HEK293T (cell line): ENCODE measurements around the gene SH3RF3.

Source experiments
- ARNT ChIP-seq: fragments of 450-650 bp; IDR thresholded peaks from 2 replicates; pipeline ENCODE4 v1.6.1; 2017; ENCODE audit warnings: mild to moderate bottlenecking
- BHLHE40 ChIP-seq: fragments of 450-650 bp; IDR thresholded peaks from 2 replicates; pipeline ENCODE4 v1.6.1; 2016; ENCODE audit warnings: mild to moderate bottlenecking, moderate library complexity, borderline replicate concordance
- FOXA1 ChIP-seq: fragments of 450-650 bp; IDR thresholded peaks from 2 replicates; pipeline ENCODE4 v1.6.1; 2016; ENCODE audit warnings: mild to moderate bottlenecking
- FOXK2 ChIP-seq: fragments of 450-650 bp; IDR thresholded peaks from 2 replicates; pipeline ENCODE4 v1.6.1; 2016; ENCODE audit warnings: mild to moderate bottlenecking
- FOXM1 ChIP-seq: fragments of 450-650 bp; IDR thresholded peaks from 2 replicates; pipeline ENCODE4 v1.6.1; 2017; ENCODE audit warnings: mild to moderate bottlenecking, borderline replicate concordance
- HDGF ChIP-seq: fragments of 450-650 bp; IDR thresholded peaks from 2 replicates; pipeline ENCODE4 v1.6.1; 2017; ENCODE audit warnings: antibody characterized with exemption, borderline replicate concordance
- L3MBTL2 ChIP-seq: fragments of 450-650 bp; conservative IDR thresholded peaks from 2 replicates; pipeline ENCODE4 v1.6.1; 2016; ENCODE audit warnings: mild to moderate bottlenecking
- NFRKB ChIP-seq: fragments of 450-650 bp; IDR thresholded peaks from 2 replicates; pipeline ENCODE4 v1.6.1; 2016; ENCODE audit warnings: mild to moderate bottlenecking, moderate library complexity
- SP1 ChIP-seq: fragments of 450-650 bp; IDR thresholded peaks from 2 replicates; pipeline ENCODE4 v1.6.1; 2017
- SUZ12 ChIP-seq: fragments of 450-650 bp; IDR thresholded peaks from 2 replicates; pipeline ENCODE4 v1.6.1; 2016; ENCODE audit warnings: mild to moderate bottlenecking
- TARDBP ChIP-seq: fragments of 450-650 bp; IDR thresholded peaks from 2 replicates; pipeline ENCODE4 v1.6.1; 2016
- ZNF384 ChIP-seq: fragments of 450-650 bp; IDR thresholded peaks from 2 replicates; pipeline ENCODE4 v1.6.1; 2016
- TF ChIP-seq, protein P1 (sequence below): fragments of 450-650 bp; IDR thresholded peaks from 2 replicates; pipeline ENCODE4 v1.6.1; 2016

DNA sequence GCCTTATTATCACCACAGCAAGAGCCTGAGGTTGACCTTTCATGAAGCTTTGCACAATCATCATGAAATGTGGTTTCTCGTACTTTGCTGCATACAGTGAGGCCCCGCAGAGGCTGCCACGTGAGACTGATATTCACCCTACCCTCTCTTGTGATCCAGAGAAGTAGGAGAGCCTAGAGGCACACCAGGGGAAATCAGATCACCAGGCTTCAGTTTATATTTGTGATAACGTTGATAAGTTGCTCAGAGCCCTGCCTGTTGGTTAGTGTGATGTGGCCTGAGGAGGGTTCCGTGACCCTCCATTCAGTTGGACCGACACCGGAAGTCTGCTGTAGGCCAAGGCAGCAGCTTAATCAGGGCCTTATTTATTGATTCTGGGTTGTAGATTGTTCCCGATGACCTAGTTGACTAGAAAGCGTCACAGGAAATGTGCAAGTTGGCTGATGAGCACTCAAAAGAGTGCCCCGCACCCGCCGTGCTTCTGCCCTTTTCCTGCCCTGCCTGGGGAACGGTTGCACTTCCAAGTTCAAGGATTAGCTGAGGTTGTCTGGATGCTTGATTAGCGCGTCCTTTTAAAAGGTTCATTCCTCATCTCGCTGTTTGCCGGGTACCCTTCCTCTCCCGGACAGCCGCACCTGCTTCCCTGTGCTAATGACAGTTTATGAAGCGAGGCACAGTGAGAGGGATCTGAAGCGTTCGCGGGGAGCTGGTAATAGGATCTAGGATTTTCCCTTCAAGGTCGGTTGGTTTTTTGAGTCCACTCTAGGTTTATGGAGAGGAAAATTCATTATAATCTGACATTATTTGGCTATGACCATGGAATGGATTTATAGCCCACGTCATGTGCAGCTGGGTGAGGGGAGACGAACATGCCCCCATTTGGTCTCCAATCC, 146.4 kb downstream of the SH3RF3 start:
- TF ChIP-seq FOXM1: no peak
- TF ChIP-seq FOXK2: no peak
- TF ChIP-seq ARNT: no peak
- no peak for TF ChIP-seq HDGF
- no peak for TF ChIP-seq TARDBP
- TF ChIP-seq, protein P1, sequence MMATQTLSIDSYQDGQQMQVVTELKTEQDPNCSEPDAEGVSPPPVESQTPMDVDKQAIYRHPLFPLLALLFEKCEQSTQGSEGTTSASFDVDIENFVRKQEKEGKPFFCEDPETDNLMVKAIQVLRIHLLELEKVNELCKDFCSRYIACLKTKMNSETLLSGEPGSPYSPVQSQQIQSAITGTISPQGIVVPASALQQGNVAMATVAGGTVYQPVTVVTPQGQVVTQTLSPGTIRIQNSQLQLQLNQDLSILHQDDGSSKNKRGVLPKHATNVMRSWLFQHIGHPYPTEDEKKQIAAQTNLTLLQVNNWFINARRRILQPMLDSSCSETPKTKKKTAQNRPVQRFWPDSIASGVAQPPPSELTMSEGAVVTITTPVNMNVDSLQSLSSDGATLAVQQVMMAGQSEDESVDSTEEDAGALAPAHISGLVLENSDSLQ: no peak
- no peak for TF ChIP-seq SP1
- no peak for TF ChIP-seq L3MBTL2
- no peak for TF ChIP-seq ZNF384
- TF ChIP-seq SUZ12: no peak
- no peak for TF ChIP-seq FOXA1
- no peak for TF ChIP-seq NFRKB
- TF ChIP-seq BHLHE40: no peak
